ENCODE results near the gene BCAP29. TPM values are rescaled to one million over a fixed set of nuclear protein-coding genes. Genes with fewer than 3 reads are reported as not detected.

Gene BCAP29
- total and polyA plus RNA-seq, 9 donors: 38.9 to 53.3 (median 43.9) TPM

- WGBS (ENCODE audit: insufficient coverage): 94% methylated on average over 3 of the region's 5 CpGs
- no peak for DNase-seq
- no peaks in the 10 kb centered on the region for H3K4me1 ChIP-seq (ENCODE audit: control insufficient read depth, insufficient read depth, low read length)
- H3K27me3 ChIP-seq (ENCODE audit: control insufficient read depth, insufficient read depth, low read length): no peaks in the 10 kb centered on the region
- H3K4me3 ChIP-seq (ENCODE audit: low read length): no peak overlapping the region
- no peak overlapping the region for H3K27ac ChIP-seq (ENCODE audit: low read length)
- H3K9me3 ChIP-seq (replicated peaks; ENCODE audit: control insufficient read depth, low read depth, low read length): no peaks in the 10 kb centered on the region
- H3K36me3 ChIP-seq (ENCODE audit: control insufficient read depth, insufficient read depth, low read length): peaks cover 17% of the 10 kb centered on the region
Measured at GRCh38 chr7:107596881-107597581, 17.0 kb downstream of the BCAP29 start.

DNA sequence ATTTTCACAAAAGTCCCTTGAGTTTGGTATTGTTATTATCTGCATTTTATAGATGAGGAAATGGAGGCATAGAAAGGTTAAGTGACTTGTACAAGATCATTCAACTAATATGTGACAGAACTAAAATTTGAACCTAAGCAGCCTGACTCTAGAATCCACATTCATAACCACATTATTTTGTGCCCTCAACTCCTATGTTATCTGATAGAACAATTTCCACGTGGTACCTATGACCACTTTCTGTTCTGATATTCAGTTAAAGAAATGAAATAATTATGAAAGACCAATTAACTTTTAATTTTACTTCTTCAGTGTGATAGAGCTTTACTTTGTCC lies 17.5 kb downstream of the BCAP29 start:
- Histone ChIP-seq H3K36me3 (ENCODE audit: control insufficient read depth, insufficient read depth, low read length) (peaks cover 18% of the 10 kb centered on the region), H3K4me3 (ENCODE audit: low read length) (no peak overlapping the region), H3K27ac (ENCODE audit: low read length) (no peak overlapping the region), H3K4me1 (ENCODE audit: control insufficient read depth, insufficient read depth, low read length) (no peaks in the 10 kb centered on the region), H3K9me3 (replicated peaks; ENCODE audit: control insufficient read depth, low read depth, low read length) (no peaks in the 10 kb centered on the region), H3K27me3 (ENCODE audit: control insufficient read depth, insufficient read depth, low read length) (no peaks in the 10 kb centered on the region)
- no CpG with 5 or more reads among the region's 1 CpG for WGBS (ENCODE audit: insufficient coverage)
- no peak for DNase-seq

DNA sequence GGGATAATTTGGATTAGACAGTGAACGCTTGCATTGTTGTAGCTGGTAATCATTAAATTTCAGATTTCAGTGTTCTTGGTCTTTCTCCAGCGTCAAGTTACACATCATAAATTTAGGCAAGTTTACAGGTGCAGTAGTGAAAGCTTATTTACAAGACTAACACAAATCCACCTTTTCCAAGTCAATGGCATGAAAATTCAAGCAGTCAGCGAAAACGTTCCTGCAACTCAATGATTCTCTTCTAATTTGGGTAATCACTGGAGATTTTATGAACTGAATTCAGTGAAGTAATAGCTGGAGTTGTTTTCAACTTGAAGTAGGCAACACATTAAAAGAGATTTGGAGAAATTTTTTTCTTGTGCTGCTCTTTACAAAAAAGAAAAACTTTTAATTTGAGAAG lies 17.9 kb downstream of the BCAP29 start:
- Histone ChIP-seq H3K36me3 (ENCODE audit: control insufficient read depth, insufficient read depth, low read length) (peaks cover 20% of the 10 kb centered on the region), H3K4me3 (ENCODE audit: low read length) (no peak overlapping the region), H3K4me1 (ENCODE audit: control insufficient read depth, insufficient read depth, low read length) (no peaks in the 10 kb centered on the region), H3K9me3 (replicated peaks; ENCODE audit: control insufficient read depth, low read depth, low read length) (no peaks in the 10 kb centered on the region), H3K27me3 (ENCODE audit: control insufficient read depth, insufficient read depth, low read length) (no peaks in the 10 kb centered on the region), H3K27ac (ENCODE audit: low read length) (no peak overlapping the region)
- DNase-seq: no peak
- 67% methylated on average over 1 of the region's 4 CpGs for WGBS (ENCODE audit: insufficient coverage)

DNA sequence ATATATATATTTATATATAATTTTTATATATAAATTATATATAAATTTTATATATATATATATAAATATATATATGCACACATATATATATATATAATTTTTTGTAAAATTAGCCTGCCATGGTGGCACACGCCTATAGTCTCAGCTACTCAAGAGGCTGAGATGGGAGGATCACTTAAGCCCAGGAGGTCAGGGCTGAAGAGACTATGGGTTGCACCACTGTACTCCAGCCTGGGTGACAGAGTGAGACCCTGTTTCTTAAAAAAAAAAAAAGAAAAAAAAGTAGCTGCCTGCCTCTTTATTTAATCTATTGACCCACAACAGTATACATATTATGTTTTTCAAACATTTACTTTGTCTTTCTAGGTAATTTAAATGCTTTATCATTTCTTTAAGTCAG lies 19.2 kb downstream of the BCAP29 start:
- no peak overlapping the region for H3K4me3 ChIP-seq (ENCODE audit: low read length)
- no peaks in the 10 kb centered on the region for H3K27me3 ChIP-seq (ENCODE audit: control insufficient read depth, insufficient read depth, low read length)
- no peaks in the 10 kb centered on the region for H3K4me1 ChIP-seq (ENCODE audit: control insufficient read depth, insufficient read depth, low read length)
- H3K36me3 ChIP-seq (ENCODE audit: control insufficient read depth, insufficient read depth, low read length): peaks cover 19% of the 10 kb centered on the region
- H3K27ac ChIP-seq (ENCODE audit: low read length): no peak overlapping the region
- H3K9me3 ChIP-seq (replicated peaks; ENCODE audit: control insufficient read depth, low read depth, low read length): no peaks in the 10 kb centered on the region
- DNase-seq: no peak
- WGBS (ENCODE audit: insufficient coverage): no CpG with 5 or more reads among the region's 1 CpG

DNA sequence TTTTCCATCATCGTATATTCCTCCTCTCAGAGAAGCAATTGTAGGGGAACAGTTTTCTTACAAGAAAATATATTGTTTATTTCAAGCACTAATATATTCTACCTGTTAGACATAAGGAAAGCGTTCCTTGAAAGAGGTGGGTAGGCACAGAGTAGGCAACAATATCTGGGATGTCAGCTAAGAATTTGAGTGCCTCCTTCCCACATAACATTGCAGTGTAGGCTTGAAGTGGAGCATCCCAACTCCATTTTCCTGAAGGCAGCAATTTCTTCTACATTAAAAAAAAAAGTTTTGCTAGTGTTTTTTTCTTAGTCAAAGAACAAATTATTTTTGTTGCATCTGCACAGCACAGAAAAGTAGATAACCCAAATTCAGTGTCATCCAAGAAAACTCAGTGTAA lies 20.8 kb downstream of the BCAP29 start:
- no peak for DNase-seq
- no peaks in the 10 kb centered on the region for H3K9me3 ChIP-seq (replicated peaks; ENCODE audit: control insufficient read depth, low read depth, low read length)
- H3K36me3 ChIP-seq (ENCODE audit: control insufficient read depth, insufficient read depth, low read length): peaks cover 11% of the 10 kb centered on the region
- H3K27ac ChIP-seq (ENCODE audit: low read length): no peak overlapping the region
- no peak overlapping the region for H3K4me3 ChIP-seq (ENCODE audit: low read length)
- H3K4me1 ChIP-seq (ENCODE audit: control insufficient read depth, insufficient read depth, low read length): no peaks in the 10 kb centered on the region
- no peaks in the 10 kb centered on the region for H3K27me3 ChIP-seq (ENCODE audit: control insufficient read depth, insufficient read depth, low read length)
- no CpG with 5 or more reads among the region's 2 CpGs for WGBS (ENCODE audit: insufficient coverage)

DNA sequence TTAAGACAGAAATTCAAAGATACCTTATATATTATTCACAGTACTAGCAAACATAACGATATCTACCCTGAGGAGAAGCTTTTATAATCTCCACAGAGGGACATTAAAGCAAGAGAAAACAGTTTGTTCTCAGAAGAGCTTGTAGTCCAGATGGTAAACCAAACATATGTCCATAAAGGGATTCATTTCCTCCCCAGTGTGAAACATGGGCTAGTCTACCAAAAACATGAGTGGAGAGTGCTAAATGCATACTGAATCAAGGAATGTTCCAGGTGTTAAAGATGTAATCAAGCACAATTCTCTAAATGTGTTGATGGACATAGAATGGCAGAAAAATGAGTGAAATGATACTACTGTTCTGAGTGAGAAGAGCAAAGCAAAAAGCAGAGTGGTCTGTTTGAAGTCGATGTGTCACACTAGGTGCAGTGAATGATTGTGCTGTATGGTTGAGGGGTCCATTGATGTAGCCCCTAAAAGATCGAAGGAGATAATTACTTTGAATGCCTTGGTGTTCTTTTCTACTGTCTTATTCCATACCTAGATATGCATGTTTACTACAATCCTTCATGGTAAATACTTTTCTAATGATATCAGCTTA lies 25.3 kb downstream of the BCAP29 start:
- peaks cover 10% of the 10 kb centered on the region for H3K36me3 ChIP-seq (ENCODE audit: control insufficient read depth, insufficient read depth, low read length)

GRCh38 chr7:107606303-107606702 lies 26.3 kb downstream of the BCAP29 start:
- Histone ChIP-seq H3K27ac (ENCODE audit: low read length) (no peak overlapping the region), H3K27me3 (ENCODE audit: control insufficient read depth, insufficient read depth, low read length) (no peaks in the 10 kb centered on the region), H3K9me3 (replicated peaks; ENCODE audit: control insufficient read depth, low read depth, low read length) (no peaks in the 10 kb centered on the region), H3K4me1 (ENCODE audit: control insufficient read depth, insufficient read depth, low read length) (no peaks in the 10 kb centered on the region), H3K36me3 (ENCODE audit: control insufficient read depth, insufficient read depth, low read length) (peaks cover 10% of the 10 kb centered on the region), H3K4me3 (ENCODE audit: low read length) (no peak overlapping the region)
- WGBS (ENCODE audit: insufficient coverage): no CpG with 5 or more reads among the region's 1 CpG
- DNase-seq: no peak

More for the DNA sequence above, 25.3 kb downstream of the BCAP29 start:
- DNase-seq: no peak
- Histone ChIP-seq H3K27ac (ENCODE audit: low read length) (no peak overlapping the region), H3K9me3 (replicated peaks; ENCODE audit: control insufficient read depth, low read depth, low read length) (no peaks in the 10 kb centered on the region), H3K27me3 (ENCODE audit: control insufficient read depth, insufficient read depth, low read length) (no peaks in the 10 kb centered on the region), H3K4me1 (ENCODE audit: control insufficient read depth, insufficient read depth, low read length) (no peaks in the 10 kb centered on the region), H3K4me3 (ENCODE audit: low read length) (no peak overlapping the region)
- no CpG with 5 or more reads among the region's 3 CpGs for WGBS (ENCODE audit: insufficient coverage)

DNA sequence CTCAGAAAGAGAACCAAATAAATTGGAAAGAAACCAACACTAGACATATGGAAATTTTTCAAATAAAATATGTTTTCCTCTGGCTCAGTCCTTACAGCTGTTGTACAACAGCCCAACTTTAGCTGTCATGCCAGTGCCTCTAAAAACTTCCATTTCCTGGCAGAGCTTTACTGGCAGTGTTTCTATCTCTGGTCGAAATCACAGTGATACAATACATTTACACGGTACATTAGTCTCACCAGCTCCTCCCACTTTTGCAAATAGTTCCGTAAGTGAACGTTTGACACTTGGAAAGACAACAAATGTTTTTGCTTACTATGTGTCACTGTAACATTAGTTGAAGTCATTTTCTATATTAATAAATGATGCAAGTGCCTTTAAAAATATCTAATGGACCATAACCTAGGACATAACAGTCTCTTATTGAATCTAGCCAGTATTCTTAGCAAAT lies 29.8 kb downstream of the BCAP29 start:
- no peak overlapping the region for H3K27ac ChIP-seq (ENCODE audit: low read length)
- H3K4me1 ChIP-seq (ENCODE audit: control insufficient read depth, insufficient read depth, low read length): no peaks in the 10 kb centered on the region
- DNase-seq: peak; percentile 64
- WGBS (ENCODE audit: insufficient coverage): no CpG with 5 or more reads among the region's 4 CpGs
- H3K9me3 ChIP-seq (replicated peaks; ENCODE audit: control insufficient read depth, low read depth, low read length): no peaks in the 10 kb centered on the region
- H3K27me3 ChIP-seq (ENCODE audit: control insufficient read depth, insufficient read depth, low read length): no peaks in the 10 kb centered on the region
- H3K4me3 ChIP-seq (ENCODE audit: low read length): no peak overlapping the region
- peaks cover 16% of the 10 kb centered on the region for H3K36me3 ChIP-seq (ENCODE audit: control insufficient read depth, insufficient read depth, low read length)

- WGBS (ENCODE audit: insufficient coverage): no CpG with 5 or more reads among the region's 1 CpG
- no peak for DNase-seq
Measured at GRCh38 chr7:107610323-107610722, 30.3 kb downstream of the BCAP29 start.

DNA sequence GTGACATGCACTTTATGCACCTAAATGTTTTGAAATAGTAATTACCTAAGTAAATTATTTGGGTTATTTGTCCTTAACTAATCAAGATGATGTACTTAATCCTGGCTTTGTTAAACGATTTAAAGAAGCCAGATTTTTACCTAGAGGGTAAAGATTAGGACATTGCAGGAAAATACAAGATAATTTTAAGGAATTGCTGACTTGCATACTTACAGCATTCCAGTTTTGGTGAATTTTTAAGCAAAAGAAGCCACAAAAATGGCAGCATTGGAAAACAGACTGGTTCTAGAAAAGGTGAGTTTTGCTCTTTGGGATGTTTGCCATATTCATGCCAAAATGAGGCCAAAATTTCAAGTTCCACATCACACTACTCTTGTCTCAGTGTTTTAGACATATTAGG lies 33.4 kb downstream of the BCAP29 start:
- Histone ChIP-seq H3K9me3 (replicated peaks; ENCODE audit: control insufficient read depth, low read depth, low read length) (no peaks in the 10 kb centered on the region), H3K36me3 (ENCODE audit: control insufficient read depth, insufficient read depth, low read length) (peaks cover 24% of the 10 kb centered on the region)
- no CpG with 5 or more reads among the region's 1 CpG for WGBS (ENCODE audit: insufficient coverage)

More at GRCh38 chr7:107610323-107610722, 30.3 kb downstream of the BCAP29 start:
- Histone ChIP-seq H3K4me3 (ENCODE audit: low read length) (no peak overlapping the region), H3K27ac (ENCODE audit: low read length) (no peak overlapping the region), H3K9me3 (replicated peaks; ENCODE audit: control insufficient read depth, low read depth, low read length) (no peaks in the 10 kb centered on the region), H3K4me1 (ENCODE audit: control insufficient read depth, insufficient read depth, low read length) (no peaks in the 10 kb centered on the region), H3K36me3 (ENCODE audit: control insufficient read depth, insufficient read depth, low read length) (peaks cover 20% of the 10 kb centered on the region), H3K27me3 (ENCODE audit: control insufficient read depth, insufficient read depth, low read length) (no peaks in the 10 kb centered on the region)

More for the DNA sequence above, 33.4 kb downstream of the BCAP29 start:
- Histone ChIP-seq H3K27me3 (ENCODE audit: control insufficient read depth, insufficient read depth, low read length) (no peaks in the 10 kb centered on the region), H3K4me1 (ENCODE audit: control insufficient read depth, insufficient read depth, low read length) (no peaks in the 10 kb centered on the region), H3K27ac (ENCODE audit: low read length) (no peak overlapping the region), H3K4me3 (ENCODE audit: low read length) (no peak overlapping the region)
- no peak for DNase-seq

Data from muscle of leg (tissue), 11 donors.